GM12878 (cell line): Measurements from ENCODE around the gene PHF20. TPM values are rescaled to one million over a fixed set of nuclear protein-coding genes. Genes with fewer than 3 reads are reported as not detected.

Experiments
- DPF2 ChIP-seq: fragments of 450-650 bp; IDR thresholded peaks from 2 replicates; pipeline ENCODE4 v1.6.1; 2017; ENCODE audit warnings: mild to moderate bottlenecking
- FOXM1 ChIP-seq: IDR thresholded peaks from 2 replicates; pipeline ENCODE4 v1.6.1; 2012; ENCODE audit warnings: low read depth, mild to moderate bottlenecking, inconsistent platforms, low read length, moderate library complexity
- MLLT1 ChIP-seq: fragments of 450-650 bp; IDR thresholded peaks from 2 replicates; pipeline ENCODE4 v1.6.1; 2016; ENCODE audit warnings: mild to moderate bottlenecking
- PKNOX1 ChIP-seq: fragments of 450-650 bp; IDR thresholded peaks from 2 replicates; pipeline ENCODE4 v1.6.1; 2016; ENCODE audit warnings: mild to moderate bottlenecking
- RAD21 ChIP-seq: IDR thresholded peaks from 2 replicates; pipeline ENCODE4 v1.6.1; 2011; ENCODE audit warnings: mild to moderate bottlenecking, low read depth, low read length, moderate library complexity; ENCODE audit not compliant: insufficient read depth
- RUNX3 ChIP-seq: IDR thresholded peaks from 2 replicates; pipeline ENCODE4 v1.6.1; 2012; ENCODE audit warnings: low read length, inconsistent platforms
- SMC3 ChIP-seq: IDR thresholded peaks from 2 replicates; pipeline ENCODE4 v1.6.1; 2011; ENCODE audit warnings: low read length, improper control_type of control experiment, borderline replicate concordance
- ZNF217 ChIP-seq: fragments of 450-650 bp; IDR thresholded peaks from 2 replicates; pipeline ENCODE4 v1.6.1; 2017; ENCODE audit warnings: antibody characterized with exemption, mild to moderate bottlenecking
- ZNF24 ChIP-seq: fragments of 450-650 bp; IDR thresholded peaks from 2 replicates; pipeline ENCODE4 v1.6.1; 2017; ENCODE audit warnings: antibody characterized with exemption, mild to moderate bottlenecking
- ZNF384 ChIP-seq: IDR thresholded peaks from 2 replicates; pipeline ENCODE4 v1.6.1; 2012; ENCODE audit warnings: low read depth, mild to moderate bottlenecking, low read length, improper control_type of control experiment, borderline replicate concordance
- polyA plus RNA-seq, 11 experiments: library from polyadenylated mRNA; depleted of rRNA in 4 of 11; unstranded in 6 of 11; stranded (reverse) in 5 of 11; fragments of >200 nt; fragmentation: Nextera tagmentation in 4 of 11; fragmentation: Illumina TruSeq in 1 of 11; extraction: Ambion mirVana in 4 of 11; extraction: Trizol in 1 of 11; gene quantifications; 1 replicate in 1 of 11; 2 replicates in 10 of 11; pipeline versions ENCODE4 v1.2.1 to v1.2.3, GENCODE V29; 2011 to 2016; ENCODE audit warnings: inconsistent platforms in 2 of 11, missing spikeins in 2 of 11, low read depth in 1 of 11
- total RNA-seq, 4 experiments: library from RNA; depleted of rRNA in 3 of 4; stranded (reverse); fragments of >200 nt in 3 of 4; fragmentation: Illumina TruSeq in 1 of 4; extraction: Trizol in 1 of 4; gene quantifications; 2 replicates each; pipeline versions ENCODE4 v1.2.1 to v1.2.3, GENCODE V29; 2013 to 2021
- TF ChIP-seq, protein P1 (sequence below): fragments of 150-350 bp; IDR thresholded peaks from 2 replicates; pipeline ENCODE4 v1.6.1; 2016; ENCODE audit warnings: low read depth, low read length

Gene PHF20
- total and polyA plus RNA-seq, 10 of the 15 experiments (the other 5 are each of a cell fraction or from before 2014, with no cell fraction given), result 31.6 to 91.2 (median 46.8) TPM

GRCh38 chr20:35992713-35993335, 221.0 kb downstream of the PHF20 start (continued):
- TF ChIP-seq PKNOX1 (no peak), MLLT1 (no peak), ZNF24 (no peak), FOXM1 (no peak), ZNF384 (peak; percentile 13; the same call in 1 of the 2 replicates), SMC3 (peak; percentile 85), ZNF217 (no peak), DPF2 (no peak), RAD21 (peak; percentile 79), RUNX3 (peak; percentile 45; the same call in 1 of the 2 replicates)
- TF ChIP-seq, protein P1, sequence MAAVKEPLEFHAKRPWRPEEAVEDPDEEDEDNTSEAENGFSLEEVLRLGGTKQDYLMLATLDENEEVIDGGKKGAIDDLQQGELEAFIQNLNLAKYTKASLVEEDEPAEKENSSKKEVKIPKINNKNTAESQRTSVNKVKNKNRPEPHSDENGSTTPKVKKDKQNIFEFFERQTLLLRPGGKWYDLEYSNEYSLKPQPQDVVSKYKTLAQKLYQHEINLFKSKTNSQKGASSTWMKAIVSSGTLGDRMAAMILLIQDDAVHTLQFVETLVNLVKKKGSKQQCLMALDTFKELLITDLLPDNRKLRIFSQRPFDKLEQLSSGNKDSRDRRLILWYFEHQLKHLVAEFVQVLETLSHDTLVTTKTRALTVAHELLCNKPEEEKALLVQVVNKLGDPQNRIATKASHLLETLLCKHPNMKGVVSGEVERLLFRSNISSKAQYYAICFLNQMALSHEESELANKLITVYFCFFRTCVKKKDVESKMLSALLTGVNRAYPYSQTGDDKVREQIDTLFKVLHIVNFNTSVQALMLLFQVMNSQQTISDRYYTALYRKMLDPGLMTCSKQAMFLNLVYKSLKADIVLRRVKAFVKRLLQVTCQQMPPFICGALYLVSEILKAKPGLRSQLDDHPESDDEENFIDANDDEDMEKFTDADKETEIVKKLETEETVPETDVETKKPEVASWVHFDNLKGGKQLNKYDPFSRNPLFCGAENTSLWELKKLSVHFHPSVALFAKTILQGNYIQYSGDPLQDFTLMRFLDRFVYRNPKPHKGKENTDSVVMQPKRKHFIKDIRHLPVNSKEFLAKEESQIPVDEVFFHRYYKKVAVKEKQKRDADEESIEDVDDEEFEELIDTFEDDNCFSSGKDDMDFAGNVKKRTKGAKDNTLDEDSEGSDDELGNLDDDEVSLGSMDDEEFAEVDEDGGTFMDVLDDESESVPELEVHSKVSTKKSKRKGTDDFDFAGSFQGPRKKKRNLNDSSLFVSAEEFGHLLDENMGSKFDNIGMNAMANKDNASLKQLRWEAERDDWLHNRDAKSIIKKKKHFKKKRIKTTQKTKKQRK, result no peak
- TF ChIP-seq, all 136 proteins: peak for 7
